ENCODE results near the gene PEAK1. TPM values are rescaled to one million over a fixed set of nuclear protein-coding genes. Genes with fewer than 3 reads are reported as not detected.
A peak's percentile ranks its signal among the peaks of the same experiment; 100 is the strongest.

PEAK1 gene
- total and polyA plus RNA-seq, 7 donors = 4.0 to 32.1 (median 25.3) TPM

GRCh38 chr15:77091097-77091496, 328.8 kb downstream of the PEAK1 start:
- no peak overlapping the region for H3K27ac ChIP-seq
- TF ChIP-seq CTCF (IDR thresholded peaks at IDR 0.05) = no peak
- DNase-seq (no peak), ATAC-seq (no peak)
- no peaks in the 10 kb centered on the region for H3K36me3 ChIP-seq (ENCODE audit: insufficient read depth in 1 of 2, low read depth in 1 of 2)
- no peaks in the 10 kb centered on the region for H3K4me1 ChIP-seq
- no peaks in the 10 kb centered on the region for H3K9me3 ChIP-seq
- intact Hi-C loops (cut with DNase I) = loop anchor here in 1 of 2 donors (5.0 kb wide), 1 partner anchor 64 kb away; no protein-coding TSS in a partner anchor
- no peak overlapping the region for H3K4me3 ChIP-seq
- WGBS, 3 donors = 58 to 70% (median 66%) methylated on average over 2 of the region's 2 CpGs
- H3K27me3 ChIP-seq (ENCODE audit: insufficient read depth in 3 of 3, low read length in 2 of 3) = no peaks in the 10 kb centered on the region

GRCh38 chr15:77087213-77087612, 332.7 kb downstream of the PEAK1 start:
- H3K9me3 ChIP-seq = no peaks in the 10 kb centered on the region
- TF ChIP-seq CTCF (IDR thresholded peaks at IDR 0.05) = no peak
- H3K4me3 ChIP-seq = no peak overlapping the region
- no peak for DNase-seq
- WGBS, 3 donors = 81 to 95% (median 81%) methylated on average over 2 of the region's 2 CpGs
- no peak overlapping the region for H3K27ac ChIP-seq
- no peaks in the 10 kb centered on the region for H3K27me3 ChIP-seq (ENCODE audit: insufficient read depth in 3 of 3, low read length in 2 of 3)
- H3K36me3 ChIP-seq (ENCODE audit: insufficient read depth in 1 of 2, low read depth in 1 of 2) = no peaks in the 10 kb centered on the region
- intact Hi-C loops (cut with DNase I) = no loop called here
- peaks cover 6% of the 10 kb centered on the region for H3K4me1 ChIP-seq
- ATAC-seq = no peak

- TF ChIP-seq CTCF (IDR thresholded peaks at IDR 0.05) = no peak
- H3K27me3 ChIP-seq (ENCODE audit: insufficient read depth in 3 of 3, low read length in 2 of 3) = no peaks in the 10 kb centered on the region
- H3K4me1 ChIP-seq = peaks cover 6% of the 10 kb centered on the region
- no peaks in the 10 kb centered on the region for H3K36me3 ChIP-seq (ENCODE audit: insufficient read depth in 1 of 2, low read depth in 1 of 2)
- H3K9me3 ChIP-seq = no peaks in the 10 kb centered on the region
- intact Hi-C loops (cut with DNase I) = no loop called here
- ATAC-seq = peak; percentile 87 to 92 (median 90)
- DNase-seq = peak in 1 of 2 donors; percentile 67
- H3K4me3 ChIP-seq = no peak overlapping the region
- WGBS, 3 donors = 10 to 29% (median 14%) methylated on average over 2 of the region's 2 CpGs
- H3K27ac ChIP-seq = peak overlapping the region; percentile 79
Observed at GRCh38 chr15:77085297-77085696, 334.6 kb downstream of the PEAK1 start.

GRCh38 chr15:77084436-77084835, 335.5 kb downstream of the PEAK1 start:
- 86 to 93% (median 88%) methylated on average over 8 of the region's 8 CpGs for WGBS, 3 donors
- peak in 2 of 4 donors; percentile 6 to 15 for ATAC-seq
- no peak for TF ChIP-seq CTCF (IDR thresholded peaks at IDR 0.05)
- Histone ChIP-seq H3K27ac (peak overlapping the region; percentile 79), H3K4me1 (peaks cover 6% of the 10 kb centered on the region), H3K9me3 (no peaks in the 10 kb centered on the region), H3K4me3 (no peak overlapping the region), H3K36me3 (ENCODE audit: insufficient read depth in 1 of 2, low read depth in 1 of 2) (no peaks in the 10 kb centered on the region), H3K27me3 (ENCODE audit: insufficient read depth in 3 of 3, low read length in 2 of 3) (no peaks in the 10 kb centered on the region)
- intact Hi-C loops (cut with DNase I) = loop anchor here in 1 of 2 donors (5.0 kb wide), 1 partner anchor 37 kb away; no protein-coding TSS in a partner anchor
- DNase-seq = no peak
